Gastrocnemius medialis (tissue), 4 donors: ENCODE data around the gene ITFG1.

ENCODE experiments used
- CTCF ChIP-seq, 5 experiments: fragments of 450-650 bp in 3 of 5; fragments of 200-600 bp in 2 of 5; sonication (generic) in 2 of 5; IDR thresholded peaks in 4 of 5; conservative IDR thresholded peaks in 1 of 5; 1 replicate in 4 of 5; 2 replicates in 1 of 5; pipeline ENCODE4 v1.5.1; 2016 to 2019; ENCODE audit warnings: antibody characterized with exemption in 5 of 5, mild to moderate bottlenecking in 3 of 5, moderate library complexity in 3 of 5
- POLR2A ChIP-seq, 2 donors: fragments of 450-650 bp; IDR thresholded peaks; one replicate each; pipeline ENCODE4 v1.6.1; 2017; ENCODE audit warnings: antibody characterized with exemption in 2 of 2, mild to moderate bottlenecking in 2 of 2, moderate library complexity in 2 of 2

GRCh38 chr16:47228241-47228640 lies 232.6 kb downstream of the ITFG1 start:
- TF ChIP-seq CTCF (IDR thresholded peaks at IDR 0.05 in 4 of 5, conservative IDR thresholded peaks at IDR 0.05 in 1 of 5) (no peak), POLR2A (IDR thresholded peaks at IDR 0.05) (no peak)
